ENCODE measurements around the gene RGS6. TPM values are rescaled to one million over a fixed set of nuclear protein-coding genes. Genes with fewer than 3 reads are reported as not detected.
A peak's percentile ranks its signal among the peaks of the same experiment; 100 is the strongest.

Gene RGS6
- total and polyA plus RNA-seq, 2 of the 4 experiments (the other 2 are of a cell fraction) = not detected

- H3K36me3 ChIP-seq (ENCODE audit: control insufficient read depth, insufficient read depth, low read length) = no peaks in the 10 kb centered on the region
- no peak overlapping the region for H3K14ac ChIP-seq (replicated peaks; ENCODE audit: low read depth, low read length)
- no peak overlapping the region for H3K23ac ChIP-seq (ENCODE audit: low read depth, low read length)
- dilution Hi-C loops (cut with HindIII; ENCODE audit: low sequenced_read_pairs, unreplicated experiment) (no loop called here), intact Hi-C loops (cut with micrococcal nuclease) (no loop called here), in situ Hi-C loops (cut with MboI; ENCODE audit: low sequenced_read_pairs) (no loop called here)
- ChIA-PET POLR2A (ENCODE audit: unreplicated experiment) (no interaction called here), CTCF (no interaction called here)
- ATAC-seq (ENCODE audit: low read depth) = 0 out of 2 replicates have a peak, but pooled peaks have one; percentile 17
- no peaks in the 10 kb centered on the region for H3K9me3 ChIP-seq (ENCODE audit: control insufficient read depth, insufficient read depth, low read length)
- H3K79me1 ChIP-seq (ENCODE audit: low read depth in 1 of 2, low read length in 2 of 2) = no peaks in the 10 kb centered on the region
- H2AK5ac ChIP-seq (ENCODE audit: low read depth, low read length) = no peak overlapping the region
- no peak for DNase-seq
- no peak overlapping the region for H2BK15ac ChIP-seq (ENCODE audit: low read depth, low read length)
- H3K4ac ChIP-seq (ENCODE audit: low read depth, low read length) = no peak overlapping the region
- no peaks in the 10 kb centered on the region for H3K27me3 ChIP-seq (ENCODE audit: control insufficient read depth, insufficient read depth, low read length)
- no peak overlapping the region for H3K9ac ChIP-seq (ENCODE audit: low read depth, low read length)
- H2BK5ac ChIP-seq (ENCODE audit: low read depth, low read length, poor library complexity, severe bottlenecking) = no peak overlapping the region
- no peak overlapping the region for H3K27ac ChIP-seq (ENCODE audit: insufficient read depth, low read length)
- BruUV-seq (replicated peaks) = no TSS peak
- H3K18ac ChIP-seq (ENCODE audit: low read depth, low read length) = no peak overlapping the region
- no peak overlapping the region for H2AK9ac ChIP-seq (replicated peaks; ENCODE audit: low read depth, low read length, poor library complexity)
- H3K4me2 ChIP-seq (ENCODE audit: low read depth, low read length) = no peak overlapping the region
- no peaks in the 10 kb centered on the region for H3K4me1 ChIP-seq (ENCODE audit: control insufficient read depth, insufficient read depth, low read length)
- no peak overlapping the region for H3K56ac ChIP-seq (ENCODE audit: extremely low read depth, insufficient read depth, low read length)
- H4K91ac ChIP-seq (ENCODE audit: insufficient read depth, low read depth, low read length) = no peak overlapping the region
- no peak overlapping the region for H2BK20ac ChIP-seq (ENCODE audit: low read depth, low read length)
- 0% methylated on average over 1 of the region's 3 CpGs; no CpG with 5 or more reads in 1 of the 2 experiments for WGBS, 2 experiments (ENCODE audit: extremely low coverage in 2 of 2, insufficient read length in 1 of 2)
- no peak overlapping the region for H2AFZ ChIP-seq (replicated peaks; ENCODE audit: low read length, poor library complexity)
- H4K20me1 ChIP-seq (ENCODE audit: insufficient read depth, low read length) = no peaks in the 10 kb centered on the region
- no peak overlapping the region for H4K8ac ChIP-seq (ENCODE audit: low read depth in 2 of 2, low read length in 2 of 2)
- no peaks in the 10 kb centered on the region for H3K9me1 ChIP-seq (ENCODE audit: insufficient read depth, low read length)
- H2BK120ac ChIP-seq (ENCODE audit: low read depth, low read length) = no peak overlapping the region
- no peak overlapping the region for H3K4me3 ChIP-seq (ENCODE audit: insufficient read depth, low read depth, low read length)
- TF ChIP-seq MAFK (IDR thresholded peaks at IDR 0.05; ENCODE audit: low read depth, low read length) = no peak
- TF ChIP-seq MAZ (IDR thresholded peaks at IDR 0.05; ENCODE audit: borderline replicate concordance, low read depth, low read length) = no peak
- no peak for TF ChIP-seq USF2 (IDR thresholded peaks at IDR 0.05; ENCODE audit: low read depth, low read length)
- TF ChIP-seq RCOR1 (IDR thresholded peaks at IDR 0.05; ENCODE audit: insufficient replicate concordance, low read length) = no peak
- no peak for TF ChIP-seq RFX5 (IDR thresholded peaks at IDR 0.05; ENCODE audit: low read depth, low read length)
- no peak for TF ChIP-seq NFE2L2 (IDR thresholded peaks at IDR 0.05; ENCODE audit: low read depth, low read length)
- no peak for TF ChIP-seq RAD21 (IDR thresholded peaks at IDR 0.05; ENCODE audit: low read length)
- no peak for TF ChIP-seq BHLHE40 (IDR thresholded peaks at IDR 0.05; ENCODE audit: low read depth, low read length)
- no peak overlapping the region for H4K5ac ChIP-seq (ENCODE audit: low read depth, low read length)
Observed at GRCh38 chr14:71985538-71986189, 53.4 kb downstream of the RGS6 start.
